Activated gamma-delta T cell treated with Interleukin-2 at 50 U/mL for 16 hours (primary cell): Measurements from ENCODE around the gene PPFIA3.
A peak's percentile ranks its signal among the peaks of the same experiment; 100 is the strongest.
"Not testable (repeated sequence)": the region's sequence is repeated elsewhere in the genome, so short reads cannot be mapped to it uniquely, and the experiment has no call there.

Experiments used
- DNase-seq: peaks from one replicate; pipeline ENCODE4 v3.0.0-alpha.2; 2020

Gene PPFIA3

GRCh38 chr19:49103331-49104085 lies 15.8 kb upstream of the PPFIA3 start:
- no peak for DNase-seq

GRCh38 chr19:49104229-49104864 lies 15.0 kb upstream of the PPFIA3 start:
- no peak for DNase-seq

- DNase-seq: peak; percentile 68
Measured at GRCh38 chr19:49106648-49107135, 12.7 kb upstream of the PPFIA3 start.

DNA sequence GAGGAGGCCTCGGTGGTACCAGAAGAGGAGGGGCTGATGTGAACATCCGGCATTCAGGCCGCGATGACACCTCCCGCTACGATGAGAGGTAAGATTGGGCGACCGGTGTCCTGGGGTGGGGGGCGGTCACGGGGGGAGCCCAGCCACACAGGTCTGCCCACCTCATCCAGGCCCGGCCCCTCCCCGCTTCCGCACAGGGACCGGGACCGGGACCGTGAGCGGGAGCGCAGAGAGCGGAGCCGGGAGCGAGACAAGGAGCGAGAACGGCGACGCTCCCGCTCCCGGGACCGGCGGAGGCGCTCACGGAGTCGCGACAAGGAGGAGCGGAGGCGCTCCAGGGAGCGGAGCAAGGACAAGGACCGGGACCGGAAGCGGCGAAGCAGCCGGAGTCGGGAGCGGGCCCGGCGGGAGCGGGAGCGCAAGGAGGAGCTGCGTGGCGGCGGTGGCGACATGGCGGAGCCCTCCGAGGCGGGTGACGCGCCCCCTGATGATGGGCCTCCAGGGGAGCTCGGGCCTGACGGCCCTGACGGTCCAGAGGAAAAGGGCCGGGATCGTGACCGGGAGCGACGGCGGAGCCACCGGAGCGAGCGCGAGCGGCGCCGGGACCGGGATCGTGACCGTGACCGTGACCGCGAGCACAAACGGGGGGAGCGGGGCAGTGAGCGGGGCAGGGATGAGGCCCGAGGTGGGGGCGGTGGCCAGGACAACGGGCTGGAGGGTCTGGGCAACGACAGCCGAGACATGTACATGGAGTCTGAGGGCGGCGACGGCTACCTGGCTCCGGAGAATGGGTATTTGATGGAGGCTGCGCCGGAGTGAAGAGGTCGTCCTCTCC lies 11.5 kb upstream of the PPFIA3 start:
- no peak for DNase-seq

- DNase-seq: no peak
Measured at GRCh38 chr19:49109051-49109450, 10.3 kb upstream of the PPFIA3 start.

- DNase-seq: no peak
Measured at GRCh38 chr19:49109569-49110233, 9.6 kb upstream of the PPFIA3 start.

GRCh38 chr19:49110567-49110966 lies 8.8 kb upstream of the PPFIA3 start:
- no peak for DNase-seq

- DNase-seq: no peak
Measured at GRCh38 chr19:49111218-49111998, 7.9 kb upstream of the PPFIA3 start.

DNA sequence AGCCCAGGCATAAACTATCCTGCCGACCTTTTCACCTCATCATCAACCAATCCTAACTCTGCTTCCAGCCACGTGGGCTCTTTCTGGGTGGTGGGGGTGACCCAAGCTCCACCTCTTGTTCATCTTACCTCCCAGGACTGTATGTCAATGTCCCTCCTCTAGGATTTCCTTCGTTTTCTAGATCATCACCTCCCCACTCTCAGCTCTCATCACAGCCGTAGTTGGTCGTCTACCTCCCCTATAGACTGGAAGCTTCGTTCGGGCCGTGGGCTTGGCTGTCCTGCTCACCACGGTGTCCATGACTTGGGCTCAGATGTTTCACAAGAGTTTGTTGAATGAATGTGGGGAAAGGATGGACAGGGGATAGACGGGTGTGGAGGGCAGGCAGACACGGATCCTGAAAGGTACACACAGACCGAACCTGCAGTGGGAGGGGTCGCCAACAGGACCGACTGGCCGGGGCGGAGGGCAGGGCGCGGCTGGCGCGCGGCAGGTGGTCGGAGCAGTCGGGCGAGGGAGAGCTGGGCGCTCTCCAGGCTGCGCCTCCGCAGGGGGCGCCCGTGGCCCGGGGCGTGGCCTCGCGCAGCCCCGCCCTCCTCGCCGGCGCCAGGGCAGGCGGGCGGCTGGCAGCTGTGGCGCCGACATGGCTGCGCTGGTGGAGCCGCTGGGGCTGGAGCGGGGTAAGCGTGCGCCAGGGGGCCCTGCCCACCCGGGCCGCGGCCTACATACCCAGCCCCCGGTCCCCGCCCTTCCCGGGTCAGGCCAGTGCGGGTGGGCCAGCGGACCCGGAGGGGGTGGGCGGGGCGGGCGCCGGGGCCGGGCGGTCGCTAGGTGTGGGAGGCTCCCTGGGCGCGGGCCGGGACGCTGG lies 5.3 kb upstream of the PPFIA3 start, which contains the start of gene LIN7B:
TSS of gene LIN7B (plus strand) at position 609 of the 868 bp plus-strand sequence. CDS start at position 644, 35 bp downstream.
- DNase-seq: peak; percentile 68

GRCh38 chr19:49114630-49115363 lies 4.5 kb upstream of the PPFIA3 start:
- peak; percentile 35 for DNase-seq

DNA sequence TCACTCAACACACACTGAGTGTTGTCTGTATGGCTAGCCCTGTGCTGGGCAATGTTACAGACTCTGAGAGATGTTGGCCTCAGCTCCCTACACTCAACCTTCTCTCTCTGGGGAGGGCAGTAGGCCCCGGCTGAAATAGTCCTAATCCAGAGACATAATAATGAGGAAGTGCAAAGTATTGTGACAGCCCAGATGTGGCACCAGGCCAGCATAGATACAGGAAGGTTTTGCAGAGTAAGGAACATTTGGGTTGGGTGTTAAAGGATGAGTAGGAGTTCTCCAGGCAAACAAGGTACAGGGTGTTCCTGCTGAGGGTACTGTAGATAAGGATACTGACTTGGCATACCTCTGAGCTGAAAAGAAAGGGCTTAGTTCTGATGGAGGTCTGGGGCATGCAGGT lies 2.8 kb upstream of the PPFIA3 start:
- DNase-seq: no peak

DNA sequence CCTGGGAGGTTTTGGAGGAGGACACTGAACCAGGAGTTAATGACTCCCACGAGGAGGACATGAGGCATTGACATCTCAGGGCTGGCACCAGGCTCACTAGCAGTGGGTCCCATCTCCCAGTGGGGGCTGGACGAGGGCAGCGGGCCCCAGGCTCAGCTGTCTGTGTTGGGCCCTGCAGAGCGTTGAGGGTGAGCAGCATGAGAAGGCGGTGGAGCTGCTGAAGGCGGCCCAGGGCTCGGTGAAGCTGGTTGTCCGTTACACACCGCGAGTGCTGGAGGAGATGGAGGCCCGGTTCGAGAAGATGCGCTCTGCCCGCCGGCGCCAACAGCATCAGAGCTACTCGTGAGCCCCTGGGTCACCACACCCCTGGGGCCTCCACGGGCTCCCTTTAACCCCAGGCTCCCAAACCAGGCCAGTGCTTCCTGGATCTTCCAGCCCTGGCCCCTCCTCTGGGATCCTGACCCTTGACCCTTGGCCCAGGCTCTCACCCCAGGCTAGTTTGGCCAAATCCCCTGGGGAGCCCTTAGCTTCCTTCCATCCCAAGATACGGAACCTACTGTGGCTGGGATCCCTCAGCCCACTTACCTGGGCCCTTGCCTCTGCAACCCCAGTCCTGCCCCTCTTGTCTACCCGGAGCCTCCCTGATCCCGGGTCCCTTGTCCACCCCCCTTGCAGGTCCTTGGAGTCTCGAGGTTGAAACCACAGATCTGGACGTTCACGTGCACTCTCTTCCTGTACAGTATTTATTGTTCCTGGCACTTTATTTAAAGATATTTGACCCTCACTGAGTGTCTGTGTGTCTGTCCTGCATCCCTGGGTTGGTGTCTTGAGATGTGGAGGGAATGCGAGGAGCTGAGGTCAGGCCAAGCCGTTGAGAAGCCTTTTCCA lies 1.4 kb upstream of the PPFIA3 start:
- no peak for DNase-seq

DNA sequence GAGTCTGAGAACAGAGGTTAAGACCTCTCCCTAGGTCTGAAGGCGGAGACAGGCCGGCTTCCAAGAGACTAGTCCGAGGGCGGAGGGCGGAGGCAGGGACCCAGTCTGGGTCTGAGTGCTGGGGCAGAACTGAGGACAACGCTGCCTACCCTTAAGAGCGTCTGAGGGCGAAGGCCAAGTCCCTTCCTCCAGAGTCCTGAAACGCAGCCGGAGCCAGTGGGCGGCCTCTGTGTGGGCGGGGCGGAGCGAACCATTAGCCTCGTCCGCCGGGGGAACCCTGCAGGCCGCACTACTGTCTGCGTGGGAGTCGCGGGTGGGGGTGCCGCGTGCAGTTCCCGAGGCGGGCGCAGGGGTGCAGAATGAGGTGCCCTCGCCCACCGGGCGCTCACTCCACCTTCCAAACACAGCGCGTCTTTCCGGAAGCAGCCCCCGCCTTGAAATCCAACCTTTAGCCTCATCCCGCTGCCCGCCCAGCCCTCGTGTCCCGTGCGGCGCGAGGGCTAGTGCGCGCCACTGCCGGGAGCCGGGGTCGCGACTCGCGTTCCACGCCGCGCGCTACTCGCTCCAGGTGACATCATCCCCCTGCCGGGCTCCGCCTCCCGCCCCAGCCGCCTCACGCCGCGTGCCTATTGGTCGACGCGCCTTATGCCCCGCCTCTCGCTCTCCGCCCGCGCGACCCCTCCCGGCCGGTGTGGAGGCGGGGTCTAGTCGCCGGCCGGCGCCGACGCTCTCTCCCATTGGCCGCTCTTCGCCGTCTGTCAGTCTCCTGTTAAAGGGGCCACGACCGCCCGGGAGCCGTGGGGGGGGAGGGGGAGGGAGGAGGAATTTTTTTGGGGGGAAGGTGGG lies 556 bp upstream of the PPFIA3 start, which contains the start of gene C19orf73:
TSS of gene C19orf73 (minus strand) at position 579 of the 846 bp plus-strand sequence. CDS start at position 458, 121 bp downstream.
- DNase-seq: peak; percentile 94

GRCh38 chr19:49120325-49120683 lies 960 bp downstream of the PPFIA3 start:
- no peak for DNase-seq

DNA sequence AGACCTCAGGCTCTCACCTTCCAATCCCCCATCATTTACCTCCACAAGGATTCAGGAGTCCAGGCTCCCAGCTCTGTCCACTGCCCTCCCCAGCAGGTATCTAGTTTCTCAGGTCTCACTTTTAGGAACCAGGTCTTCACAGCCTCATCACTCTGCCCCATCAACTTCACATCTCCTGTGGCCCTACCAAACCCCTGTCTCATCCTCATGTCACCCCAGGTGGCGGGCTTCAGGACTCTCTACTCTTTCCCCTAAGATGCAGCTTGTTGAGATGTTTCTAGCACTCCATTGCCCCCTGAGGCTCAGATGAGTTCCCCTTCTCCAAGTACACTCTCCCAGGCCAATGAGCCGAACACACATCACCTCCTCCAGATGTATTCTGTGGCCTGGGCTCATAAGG lies 1.5 kb downstream of the PPFIA3 start:
- DNase-seq: no peak

DNA sequence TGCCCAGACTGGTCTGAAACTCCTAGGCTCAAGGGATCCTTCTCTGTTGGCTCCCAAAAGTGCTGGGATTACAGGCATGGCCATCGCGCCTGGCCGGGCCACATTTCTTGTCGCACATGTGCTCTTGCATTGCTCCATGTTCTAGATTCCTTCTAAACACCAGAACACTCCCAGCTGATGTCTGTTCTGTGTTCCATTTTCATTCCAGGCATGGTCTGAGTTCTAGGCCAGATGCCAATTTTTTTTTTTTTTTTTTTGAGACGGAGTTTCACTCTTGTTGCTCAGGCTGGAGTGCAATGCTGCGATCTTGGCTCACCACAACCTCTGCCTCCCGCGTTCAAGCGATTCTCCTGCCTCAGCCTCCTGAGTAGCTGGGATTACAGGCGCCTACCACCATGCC lies 2.5 kb downstream of the PPFIA3 start:
- not testable (repeated sequence) for DNase-seq

DNA sequence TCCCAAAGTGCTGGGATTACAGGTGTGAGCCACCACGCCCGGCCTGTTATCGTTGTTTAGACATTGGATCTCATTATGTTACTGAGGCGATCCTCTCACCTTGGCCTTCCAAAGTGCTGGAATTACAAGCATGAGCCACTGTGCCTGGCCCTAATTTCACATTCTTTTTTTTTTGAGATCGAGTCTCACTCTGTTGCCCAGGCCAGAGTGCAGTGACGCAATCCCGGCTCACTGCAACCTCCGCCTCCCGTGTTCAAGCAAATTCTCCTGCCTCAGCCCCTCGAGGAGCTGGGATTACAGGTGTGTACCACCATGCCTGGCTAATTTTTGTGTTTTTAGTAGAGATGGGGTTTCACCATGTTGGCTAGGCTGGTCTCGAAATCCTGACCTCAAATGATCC lies 3.9 kb downstream of the PPFIA3 start:
- not testable (repeated sequence) for DNase-seq
